A204.1 (cell line): ENCODE measurements around the gene PDXP.
"Not testable (repeated sequence)": the region's sequence is repeated elsewhere in the genome, so short reads cannot be mapped to it uniquely, and the experiment has no call there.

Experiments
- FAIRE-seq: peaks from 2 replicates; lab custom pipeline; 2012; peaks lifted over from hg19 to GRCh38; lab: Jason Lieb, UNC

PDXP gene

GRCh38 chr22:37674951-37675929 lies 16.7 kb downstream of the PDXP start, which contains the start of gene LGALS1:
Gene LGALS1, plus strand, starts transcription at chr22:37675636. Its CDS starts 67 bp downstream, at chr22:37675703.
- peak; percentile 98 for FAIRE-seq

- no peak for FAIRE-seq
Observed at GRCh38 chr22:37675930-37676735, 17.6 kb downstream of the PDXP start.

GRCh38 chr22:37676736-37677492 lies 18.4 kb downstream of the PDXP start:
- peak; percentile 19 for FAIRE-seq

- no peak for FAIRE-seq
Observed at GRCh38 chr22:37677493-37677974, 19.0 kb downstream of the PDXP start.

GRCh38 chr22:37678372-37678771 lies 19.8 kb downstream of the PDXP start:
- FAIRE-seq, result no peak

GRCh38 chr22:37679670-37680069 lies 21.1 kb downstream of the PDXP start:
- no peak for FAIRE-seq

- no peak for FAIRE-seq
Observed at GRCh38 chr22:37680191-37680851, 21.8 kb downstream of the PDXP start.

- FAIRE-seq, result no peak
Observed at GRCh38 chr22:37681001-37681424, 22.5 kb downstream of the PDXP start.

- FAIRE-seq, result no peak
Observed at GRCh38 chr22:37681556-37682049, 23.1 kb downstream of the PDXP start.

- no peak for FAIRE-seq
Observed at GRCh38 chr22:37684803-37685615, 26.5 kb downstream of the PDXP start.

GRCh38 chr22:37686002-37686982 lies 27.8 kb downstream of the PDXP start, which contains the start of gene NOL12:
Gene NOL12, plus strand, starts transcription at chr22:37686343. Its CDS starts 50 bp downstream, at chr22:37686393.
- FAIRE-seq, result no peak

- FAIRE-seq, result no peak
Observed at GRCh38 chr22:37690407-37690806, 31.9 kb downstream of the PDXP start.

GRCh38 chr22:37690901-37691504 lies 32.5 kb downstream of the PDXP start:
- FAIRE-seq, result no peak

- FAIRE-seq, result no peak
Observed at GRCh38 chr22:37692627-37693285, 34.2 kb downstream of the PDXP start.

- FAIRE-seq, result not testable (repeated sequence)
Observed at GRCh38 chr22:37694131-37694530, 35.6 kb downstream of the PDXP start.

GRCh38 chr22:37696260-37696656 lies 37.7 kb downstream of the PDXP start:
- not testable (repeated sequence) for FAIRE-seq

- no peak for FAIRE-seq
Observed at GRCh38 chr22:37696657-37697537, 38.4 kb downstream of the PDXP start, which contains the start of gene TRIOBP. Gene TRIOBP, plus strand, starts transcription at chr22:37697048. Its CDS starts 4,318 bp downstream, at chr22:37701366.
